Fibroblast of upper back skin (primary cell): ENCODE data around the gene MBD6.

Source experiments
- DNase-seq: peaks from one replicate; pipeline ENCODE4 v3.0.0-alpha.2; 2013

MBD6 gene, protein sequence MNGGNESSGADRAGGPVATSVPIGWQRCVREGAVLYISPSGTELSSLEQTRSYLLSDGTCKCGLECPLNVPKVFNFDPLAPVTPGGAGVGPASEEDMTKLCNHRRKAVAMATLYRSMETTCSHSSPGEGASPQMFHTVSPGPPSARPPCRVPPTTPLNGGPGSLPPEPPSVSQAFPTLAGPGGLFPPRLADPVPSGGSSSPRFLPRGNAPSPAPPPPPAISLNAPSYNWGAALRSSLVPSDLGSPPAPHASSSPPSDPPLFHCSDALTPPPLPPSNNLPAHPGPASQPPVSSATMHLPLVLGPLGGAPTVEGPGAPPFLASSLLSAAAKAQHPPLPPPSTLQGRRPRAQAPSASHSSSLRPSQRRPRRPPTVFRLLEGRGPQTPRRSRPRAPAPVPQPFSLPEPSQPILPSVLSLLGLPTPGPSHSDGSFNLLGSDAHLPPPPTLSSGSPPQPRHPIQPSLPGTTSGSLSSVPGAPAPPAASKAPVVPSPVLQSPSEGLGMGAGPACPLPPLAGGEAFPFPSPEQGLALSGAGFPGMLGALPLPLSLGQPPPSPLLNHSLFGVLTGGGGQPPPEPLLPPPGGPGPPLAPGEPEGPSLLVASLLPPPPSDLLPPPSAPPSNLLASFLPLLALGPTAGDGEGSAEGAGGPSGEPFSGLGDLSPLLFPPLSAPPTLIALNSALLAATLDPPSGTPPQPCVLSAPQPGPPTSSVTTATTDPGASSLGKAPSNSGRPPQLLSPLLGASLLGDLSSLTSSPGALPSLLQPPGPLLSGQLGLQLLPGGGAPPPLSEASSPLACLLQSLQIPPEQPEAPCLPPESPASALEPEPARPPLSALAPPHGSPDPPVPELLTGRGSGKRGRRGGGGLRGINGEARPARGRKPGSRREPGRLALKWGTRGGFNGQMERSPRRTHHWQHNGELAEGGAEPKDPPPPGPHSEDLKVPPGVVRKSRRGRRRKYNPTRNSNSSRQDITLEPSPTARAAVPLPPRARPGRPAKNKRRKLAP

DNA sequence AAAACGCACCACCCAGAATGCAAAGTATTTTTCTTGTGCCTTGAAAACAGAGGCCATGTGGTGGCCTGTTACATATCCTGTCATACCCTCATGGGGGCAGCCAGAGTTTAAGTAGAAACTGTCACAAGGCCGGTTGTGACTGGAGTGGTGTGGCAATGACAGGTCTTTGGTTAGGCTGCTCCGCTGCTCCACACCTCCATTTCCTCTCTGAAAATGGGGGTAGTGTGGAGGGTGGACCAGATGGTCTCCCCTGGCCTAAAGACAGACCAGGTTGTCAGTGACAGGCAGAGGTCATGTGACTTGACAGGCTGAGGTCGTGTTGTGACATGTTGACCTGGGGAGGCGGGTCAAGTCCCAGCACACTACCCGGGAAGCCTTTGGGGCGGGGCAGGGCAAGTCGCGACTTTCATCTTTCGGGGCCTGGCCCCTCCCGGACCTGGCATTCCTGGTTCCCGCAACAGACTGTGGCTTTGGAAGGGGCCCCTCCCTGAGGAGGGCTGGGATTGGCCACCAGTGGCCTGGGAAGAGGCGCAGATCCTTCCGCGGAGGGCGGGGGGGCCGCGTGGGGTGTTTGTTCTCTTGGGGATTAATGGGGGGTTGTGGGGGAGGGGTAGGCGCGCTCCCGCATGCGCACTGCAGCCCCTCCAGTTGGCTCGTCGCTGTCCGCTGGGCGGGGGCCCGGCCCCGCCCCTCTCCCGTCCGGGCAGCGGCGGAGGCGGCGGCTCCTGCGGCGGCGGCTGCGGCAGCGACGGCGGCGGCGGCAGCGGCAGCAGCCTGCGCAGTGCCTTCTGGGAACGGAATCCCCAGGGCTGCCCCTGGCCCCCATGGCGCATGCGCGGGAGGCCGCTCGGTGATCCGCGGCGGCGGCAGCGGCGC lies at the start of gene MBD6:
Gene MBD6 (plus strand): TSS at position 814 of the 876 bp plus-strand sequence. CDS start 1,480 bp downstream, outside the sequence.
- peak; percentile 96 for DNase-seq

- no peak for DNase-seq
Measured at GRCh38 chr12:57473392-57473791, 49.2 kb upstream of the MBD6 start.

DNA sequence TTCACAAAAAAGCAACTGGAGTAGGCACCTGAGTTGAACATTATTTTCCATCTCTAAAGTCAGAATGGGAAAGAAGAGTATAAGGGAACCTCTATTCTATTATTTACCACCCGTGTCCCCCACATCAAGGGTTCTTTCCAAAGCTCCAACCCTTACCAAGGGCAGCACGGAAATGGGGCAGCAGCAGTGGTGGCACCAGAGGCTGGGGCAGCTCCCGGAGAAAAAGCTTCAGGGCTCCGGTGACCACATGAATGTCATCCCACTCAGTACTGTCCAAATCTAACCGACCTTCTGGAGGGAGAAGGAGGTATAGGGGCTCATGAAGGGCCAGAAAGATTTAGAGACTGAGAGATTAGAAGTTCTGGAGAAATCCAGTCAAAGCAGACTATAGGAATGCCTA lies 48.7 kb upstream of the MBD6 start:
- no peak for DNase-seq

DNA sequence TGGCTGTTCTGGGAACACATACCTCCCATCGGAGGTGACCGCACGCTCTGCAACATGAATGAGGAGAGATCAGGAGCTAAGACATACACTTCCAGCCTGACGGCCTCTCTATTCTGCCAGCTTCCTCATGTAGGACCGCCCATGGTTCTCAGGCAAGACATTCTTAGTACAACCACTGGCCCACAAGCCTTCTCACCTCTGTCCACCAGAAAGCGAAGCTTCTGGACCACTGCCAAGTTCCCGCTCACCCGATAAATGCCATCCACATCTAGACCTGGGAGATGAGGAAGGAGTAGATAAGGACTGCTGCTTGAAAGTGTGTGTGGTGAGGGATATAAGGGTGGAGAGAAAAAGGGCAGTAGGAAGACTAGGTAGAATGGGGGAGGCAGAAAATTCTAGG lies 48.2 kb upstream of the MBD6 start:
- no peak for DNase-seq

DNA sequence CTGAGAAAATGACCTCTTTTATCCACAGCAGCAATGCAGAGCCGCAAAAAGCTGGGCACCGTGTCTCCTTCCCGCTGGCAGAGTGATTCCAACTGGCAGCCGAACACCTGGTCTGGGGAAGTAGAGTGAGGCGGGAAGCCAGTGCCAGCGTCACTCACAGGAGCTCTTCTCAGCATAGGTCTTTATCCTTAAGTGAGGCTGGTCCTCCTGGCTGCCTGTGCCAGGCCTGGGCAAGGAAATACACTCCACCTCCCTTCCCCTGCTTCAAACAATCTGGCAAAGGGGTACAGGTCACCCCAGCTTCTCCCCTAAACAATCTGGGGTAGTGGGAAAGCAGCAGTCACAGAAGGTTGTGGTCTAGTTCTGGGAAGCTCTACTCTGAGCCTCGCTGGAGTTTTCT lies 47.8 kb upstream of the MBD6 start:
- DNase-seq, result no peak

- no peak for DNase-seq
Measured at GRCh38 chr12:57475271-57476161, 47.1 kb upstream of the MBD6 start.

- DNase-seq, result no peak
Measured at GRCh38 chr12:57476162-57476992, 46.2 kb upstream of the MBD6 start.

GRCh38 chr12:57476993-57477709 lies 45.5 kb upstream of the MBD6 start:
- no peak for DNase-seq

- no peak for DNase-seq
Measured at GRCh38 chr12:57477710-57478681, 44.6 kb upstream of the MBD6 start.

DNA sequence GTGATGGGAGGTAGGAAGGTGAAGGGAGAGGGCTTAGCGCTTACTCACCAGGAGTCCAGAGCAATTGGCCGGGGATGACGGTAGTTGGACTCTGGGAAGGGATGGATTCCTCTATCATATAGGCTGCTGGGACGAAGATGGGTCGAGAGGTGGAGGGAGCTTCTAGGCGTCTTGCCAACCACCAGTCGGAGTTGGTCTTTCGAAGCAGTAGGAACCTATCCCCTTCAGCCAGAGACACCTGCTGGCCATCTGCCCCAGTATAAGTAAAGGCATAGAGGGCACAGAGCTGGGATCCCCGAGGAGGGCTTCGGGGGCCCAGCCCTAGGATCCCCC lies 43.6 kb upstream of the MBD6 start:
- DNase-seq, result no peak

DNA sequence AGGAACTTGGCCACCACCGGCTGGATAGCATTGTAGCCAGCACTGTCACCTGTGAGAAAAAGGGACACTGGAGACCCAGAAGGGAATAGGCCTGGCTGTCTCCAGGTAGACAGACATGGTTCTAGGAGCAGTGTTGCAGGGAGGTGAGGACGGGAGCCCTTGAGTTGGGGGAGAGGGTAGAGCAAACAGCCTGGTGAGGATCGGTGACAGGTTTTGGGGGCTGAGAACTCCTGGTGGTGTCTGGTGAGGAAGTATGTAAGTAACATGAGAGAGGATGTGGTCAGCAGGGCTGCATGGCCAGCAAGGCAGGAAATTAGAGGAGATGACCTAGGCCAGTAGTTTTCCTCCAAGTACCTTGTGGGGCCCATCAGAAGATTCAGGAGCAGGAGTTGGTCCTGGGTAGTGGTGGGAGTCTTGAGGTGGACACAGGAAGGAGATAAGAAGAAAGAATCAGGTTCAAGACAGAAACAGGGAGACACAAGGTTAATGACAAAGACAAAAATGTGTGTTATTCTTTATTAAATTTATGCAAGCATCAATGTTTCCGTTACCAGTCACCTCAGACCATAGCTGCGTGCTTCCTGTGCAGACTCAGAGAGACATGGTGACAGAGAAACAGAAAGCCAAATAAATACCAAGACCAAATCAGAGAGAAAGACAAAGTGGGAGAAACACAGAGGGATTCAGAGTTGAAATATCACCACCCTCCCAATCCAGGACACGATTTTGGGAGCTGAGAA lies 43.1 kb upstream of the MBD6 start, which contains the start of gene ARHGAP9:
Gene ARHGAP9 (minus strand): TSS at position 491 of the 740 bp plus-strand sequence. CDS start 460 bp downstream, at position 31.
- no peak for DNase-seq

DNA sequence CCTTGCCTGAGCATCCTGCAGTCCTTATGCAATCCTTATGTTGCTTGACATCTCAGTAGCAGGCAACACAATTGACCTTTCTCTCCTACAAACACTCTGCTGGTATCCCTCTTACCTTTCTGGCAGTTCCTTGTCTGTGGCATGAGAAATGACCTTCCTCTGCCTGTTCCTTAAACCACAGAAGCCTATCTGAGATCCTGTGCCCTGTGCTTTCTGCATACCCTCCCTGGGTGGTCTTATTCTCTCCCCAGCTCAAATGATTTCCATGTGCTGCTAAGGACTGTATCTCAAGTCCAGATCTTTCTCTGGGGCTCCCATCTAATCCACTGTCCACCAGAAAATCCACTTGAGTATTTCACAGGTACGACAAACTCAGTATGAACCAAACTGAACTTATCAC lies 41.0 kb upstream of the MBD6 start:
- DNase-seq, result no peak

DNA sequence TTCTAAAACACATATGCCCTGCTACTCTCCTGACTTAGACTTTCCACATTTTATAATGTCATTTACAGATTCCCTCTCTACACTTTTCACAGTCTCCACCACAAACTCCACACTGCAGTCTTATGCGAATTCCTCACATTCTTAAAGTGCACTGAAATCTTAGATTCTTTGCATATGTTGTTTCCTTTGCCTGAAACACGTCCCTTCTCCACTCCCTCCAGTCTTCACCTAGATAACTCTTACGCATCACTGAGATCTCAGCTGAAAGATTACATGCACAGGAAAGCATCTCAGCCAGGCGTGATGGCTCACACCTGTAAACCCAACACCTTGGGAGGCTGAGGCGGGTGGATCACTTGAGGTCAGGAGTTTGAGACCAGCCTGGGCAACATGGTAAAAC lies 39.2 kb upstream of the MBD6 start:
- DNase-seq, result peak; percentile 84

GRCh38 chr12:57485695-57486094 lies 36.9 kb upstream of the MBD6 start:
- no peak for DNase-seq

- DNase-seq, result no peak
Measured at GRCh38 chr12:57487055-57487596, 35.5 kb upstream of the MBD6 start.

DNA sequence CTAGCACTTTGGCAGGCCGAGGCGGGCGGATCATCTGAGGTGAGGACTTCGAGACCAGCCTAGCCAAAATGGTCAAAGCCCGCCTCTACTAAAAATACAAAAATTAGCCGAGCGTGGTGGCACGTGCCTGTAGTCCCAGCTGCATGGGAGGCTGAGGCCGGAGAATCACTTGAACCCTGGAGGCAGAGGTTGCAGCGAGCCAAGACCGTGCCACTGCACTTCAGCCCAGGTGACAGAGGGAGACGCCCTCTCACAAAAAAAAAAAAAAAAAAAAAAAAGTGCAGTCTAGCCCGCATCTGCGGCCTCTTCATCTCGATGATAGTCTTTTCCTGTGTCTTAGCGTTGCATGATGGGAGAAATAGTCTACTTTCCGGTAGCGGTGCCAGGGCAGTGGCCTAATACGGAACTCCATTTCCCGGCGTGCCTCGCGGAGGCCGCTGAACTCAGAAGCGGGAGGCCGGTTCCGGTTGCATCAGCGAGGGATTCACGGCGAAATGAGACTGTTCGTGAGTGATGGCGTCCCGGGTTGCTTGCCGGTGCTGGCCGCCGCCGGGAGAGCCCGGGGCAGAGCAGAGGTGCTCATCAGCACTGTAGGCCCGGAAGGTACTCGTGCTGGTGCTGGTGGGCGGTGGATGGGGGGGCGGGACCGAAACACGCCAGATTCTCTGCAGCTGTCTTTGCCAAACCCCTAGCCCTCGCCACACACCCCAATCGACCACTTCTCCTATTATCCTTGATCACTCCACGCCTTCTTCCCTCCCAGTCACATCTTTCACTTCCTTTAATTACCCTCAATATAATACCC lies 34.8 kb upstream of the MBD6 start, which contains the start of gene MARS1:
Gene MARS1 (plus strand): TSS at position 472 of the 805 bp plus-strand sequence. CDS start 23 bp downstream, at position 495.
- DNase-seq, result peak; percentile 98
